ENCODE results near the gene LAPTM5.

Gene LAPTM5

DNA sequence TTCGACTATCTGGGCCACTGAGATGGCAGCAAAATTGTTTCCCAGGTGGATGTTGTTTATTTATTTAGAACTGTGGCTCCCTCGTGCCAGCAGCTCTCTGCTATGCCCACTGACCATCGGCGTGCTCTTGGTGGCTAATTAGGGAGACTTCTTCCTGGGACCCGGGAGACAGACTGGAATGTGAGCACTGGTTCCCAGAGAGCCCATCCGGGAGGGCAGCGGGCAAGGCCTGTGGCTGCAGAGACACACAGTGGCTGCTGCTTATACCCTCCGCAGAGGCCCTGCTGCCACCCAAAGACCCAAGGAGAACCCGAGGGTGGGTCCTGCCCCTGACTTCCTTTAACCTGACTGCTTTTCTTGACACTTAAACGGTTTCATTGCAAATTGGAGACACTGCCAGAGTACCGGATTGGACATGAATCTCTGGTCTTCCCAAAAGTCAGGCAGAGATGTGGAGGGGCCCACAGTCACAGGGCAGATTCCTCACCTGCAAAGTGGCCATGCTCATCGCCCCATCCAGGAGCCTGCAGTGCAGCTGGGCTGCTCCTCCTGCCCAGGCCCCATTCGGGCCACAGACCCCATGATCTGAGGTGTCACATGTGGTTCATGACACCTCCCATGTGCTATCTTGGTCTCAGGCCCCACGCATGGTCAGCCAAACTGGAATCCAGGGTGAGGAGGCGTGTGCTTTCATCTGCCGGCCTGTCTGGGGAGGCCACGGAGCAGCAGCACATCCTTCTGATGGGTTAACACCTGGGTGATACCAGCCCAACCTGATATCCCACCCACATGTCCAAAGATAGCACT is 28.5 kb downstream of the LAPTM5 start:
- Histone ChIP-seq H3K4me1 (ENCODE audit: control insufficient read depth in 1 of 2, insufficient read depth in 2 of 2, low read length in 2 of 2) (peaks cover 5% of the 10 kb centered on the region in 2 experiments), H3K4me2 (ENCODE audit: low read length) (no peak overlapping the region), H3K36me3 (ENCODE audit: control insufficient read depth in 1 of 2, insufficient read depth in 2 of 2, low read length in 2 of 2) (no peaks in the 10 kb centered on the region), H4K8ac (ENCODE audit: low read depth, low read length) (no peak overlapping the region), H3K79me1 (ENCODE audit: low read length) (no peaks in the 10 kb centered on the region), H4K12ac (ENCODE audit: low read depth, low read length) (no peak overlapping the region), H3K27me3 (ENCODE audit: insufficient read depth, low read length) (no peaks in the 10 kb centered on the region), H3K79me2 (ENCODE audit: control insufficient read depth, insufficient read depth, low read length, poor library complexity) (no peaks in the 10 kb centered on the region), H2BK120ac (ENCODE audit: insufficient read depth, low read length, poor library complexity) (no peak overlapping the region), H3K27ac (ENCODE audit: low read depth, low read length) (no peak overlapping the region), H3K4ac (ENCODE audit: low read depth, low read length) (no peak overlapping the region), H3K9me3 (ENCODE audit: insufficient read depth, low read depth, low read length) (no peaks in the 10 kb centered on the region), H2AFZ (ENCODE audit: insufficient read depth, low read length, poor library complexity) (no peak overlapping the region), H3K14ac (ENCODE audit: low read length) (no peak overlapping the region), H3K4me3 (ENCODE audit: low read depth, low read length) (no peak overlapping the region), H2AK5ac (ENCODE audit: low read length) (no peak overlapping the region), H2BK12ac (ENCODE audit: low read length) (no peak overlapping the region), H2BK5ac (ENCODE audit: low read depth, low read length, poor library complexity) (no peak overlapping the region), H3K18ac (ENCODE audit: low read length) (no peak overlapping the region), H4K91ac (ENCODE audit: low read depth, low read length) (no peak overlapping the region), H3K9ac (ENCODE audit: low read length) (no peak overlapping the region), H3K23ac (ENCODE audit: low read length) (no peak overlapping the region)
- no CpG with 5 or more reads among the region's 17 CpGs for WGBS (ENCODE audit: extremely low coverage, insufficient coverage, insufficient read length)
- DNase-seq, result no peak

DNA sequence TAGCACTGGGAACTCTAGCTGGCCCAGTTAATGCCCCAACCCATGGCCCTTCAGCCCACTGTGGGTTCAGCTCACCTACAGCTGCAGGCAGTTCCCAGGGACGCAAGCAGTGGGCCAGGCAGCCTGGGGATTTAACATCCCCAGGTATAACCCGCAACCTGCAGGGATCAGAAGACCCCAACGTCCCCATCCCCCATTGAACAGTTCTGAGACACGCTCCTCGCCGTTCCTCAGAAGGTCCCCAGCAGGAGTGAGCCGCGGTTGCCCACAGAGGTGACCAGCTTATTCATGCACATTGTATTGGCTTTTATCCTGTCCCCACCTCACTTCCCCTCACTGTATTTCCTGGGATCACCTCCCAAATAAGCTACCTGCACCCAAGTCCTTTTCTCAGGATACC is 29.2 kb downstream of the LAPTM5 start:
- Histone ChIP-seq H4K8ac (ENCODE audit: low read depth, low read length) (no peak overlapping the region), H3K27me3 (ENCODE audit: insufficient read depth, low read length) (no peaks in the 10 kb centered on the region), H3K14ac (ENCODE audit: low read length) (no peak overlapping the region), H3K4ac (ENCODE audit: low read depth, low read length) (no peak overlapping the region), H2BK12ac (ENCODE audit: low read length) (no peak overlapping the region), H3K9me3 (ENCODE audit: insufficient read depth, low read depth, low read length) (no peaks in the 10 kb centered on the region), H3K4me1 (ENCODE audit: control insufficient read depth in 1 of 2, insufficient read depth in 2 of 2, low read length in 2 of 2) (peaks cover 5% of the 10 kb centered on the region in 2 experiments), H2BK5ac (ENCODE audit: low read depth, low read length, poor library complexity) (no peak overlapping the region), H2BK120ac (ENCODE audit: insufficient read depth, low read length, poor library complexity) (no peak overlapping the region), H3K18ac (ENCODE audit: low read length) (no peak overlapping the region), H3K9ac (ENCODE audit: low read length) (no peak overlapping the region), H3K79me2 (ENCODE audit: control insufficient read depth, insufficient read depth, low read length, poor library complexity) (no peaks in the 10 kb centered on the region), H3K79me1 (ENCODE audit: low read length) (no peaks in the 10 kb centered on the region), H4K91ac (ENCODE audit: low read depth, low read length) (no peak overlapping the region), H2AK5ac (ENCODE audit: low read length) (no peak overlapping the region), H3K27ac (ENCODE audit: low read depth, low read length) (no peak overlapping the region), H2AFZ (ENCODE audit: insufficient read depth, low read length, poor library complexity) (no peak overlapping the region), H3K23ac (ENCODE audit: low read length) (no peak overlapping the region), H3K36me3 (ENCODE audit: control insufficient read depth in 1 of 2, insufficient read depth in 2 of 2, low read length in 2 of 2) (no peaks in the 10 kb centered on the region), H3K4me2 (ENCODE audit: low read length) (no peak overlapping the region), H3K4me3 (ENCODE audit: low read depth, low read length) (no peak overlapping the region), H4K12ac (ENCODE audit: low read depth, low read length) (no peak overlapping the region)
- DNase-seq, result no peak
- no CpG with 5 or more reads among the region's 8 CpGs for WGBS (ENCODE audit: extremely low coverage, insufficient coverage, insufficient read length)

DNA sequence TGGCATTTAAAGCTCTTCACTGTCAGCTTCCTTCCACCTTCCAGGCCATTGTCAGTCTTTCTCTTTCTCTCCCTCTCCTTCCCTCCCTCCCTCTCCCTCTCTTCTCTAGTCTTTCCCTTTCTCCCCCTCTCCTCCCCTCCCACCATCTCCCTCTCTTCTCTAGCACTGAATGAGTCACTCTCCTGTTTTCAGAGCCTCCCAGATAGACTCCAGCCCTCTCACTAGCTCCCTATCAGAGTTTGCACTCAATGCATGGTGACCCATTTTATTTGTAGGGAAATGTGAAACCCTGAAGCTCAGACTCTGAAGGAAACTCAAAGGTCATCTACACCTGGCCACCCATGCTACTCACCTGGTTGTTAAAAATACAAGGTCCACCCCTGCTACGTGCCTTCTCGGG is 29.8 kb downstream of the LAPTM5 start:
- Histone ChIP-seq H3K36me3 (ENCODE audit: control insufficient read depth in 1 of 2, insufficient read depth in 2 of 2, low read length in 2 of 2) (no peaks in the 10 kb centered on the region), H4K12ac (ENCODE audit: low read depth, low read length) (no peak overlapping the region), H3K18ac (ENCODE audit: low read length) (no peak overlapping the region)

DNA sequence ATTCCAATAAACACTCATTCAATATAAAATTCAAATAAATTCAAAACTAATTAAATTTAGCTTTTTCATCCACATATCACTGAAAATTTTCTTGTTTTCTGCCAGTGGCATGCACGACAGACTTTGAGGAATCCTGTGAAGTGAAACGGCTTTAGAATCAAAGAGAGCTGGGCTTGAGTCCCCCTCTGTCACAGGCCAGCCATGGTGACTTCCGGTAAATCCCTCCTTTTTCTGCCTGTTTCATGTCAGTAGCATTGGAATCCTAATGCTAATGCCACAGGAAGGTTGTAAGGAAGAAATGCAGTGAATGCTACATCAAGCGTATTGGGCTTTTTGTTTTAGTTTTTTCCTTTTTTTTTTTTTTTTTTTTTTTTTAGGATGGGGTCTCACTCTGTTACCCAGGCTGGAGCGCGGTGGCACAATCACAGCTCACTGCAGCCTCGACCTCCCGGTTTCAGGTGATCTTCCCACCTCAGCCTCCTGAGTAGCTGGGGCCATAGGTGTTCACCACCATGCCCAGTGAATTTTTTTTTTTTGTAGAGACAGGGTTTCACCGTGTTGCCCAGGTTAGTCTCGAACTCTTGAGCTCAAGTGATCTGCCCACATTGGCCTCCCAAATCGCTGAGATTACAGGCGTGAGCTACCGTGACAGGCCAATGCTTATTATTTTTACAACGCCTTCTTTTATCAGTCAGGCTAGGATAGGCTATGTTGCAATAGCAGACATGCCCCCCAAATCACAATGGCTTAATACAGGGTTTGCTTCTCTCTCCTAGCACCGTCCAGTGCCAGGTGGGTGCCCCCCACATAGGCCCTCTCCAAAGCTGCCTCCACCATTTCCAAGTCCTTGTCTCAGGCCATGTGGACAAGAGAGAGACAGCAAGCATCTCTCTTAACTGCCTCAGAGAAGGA is 30.5 kb downstream of the LAPTM5 start:
- no peak overlapping the region for H3K14ac ChIP-seq (ENCODE audit: low read length)
- no peak overlapping the region for H3K9ac ChIP-seq (ENCODE audit: low read length)
- no peak overlapping the region for H4K91ac ChIP-seq (ENCODE audit: low read depth, low read length)
- H3K9me3 ChIP-seq (ENCODE audit: insufficient read depth, low read depth, low read length), result no peaks in the 10 kb centered on the region
- H3K27me3 ChIP-seq (ENCODE audit: insufficient read depth, low read length), result no peaks in the 10 kb centered on the region
- no peak overlapping the region for H2AK5ac ChIP-seq (ENCODE audit: low read length)
- H3K23ac ChIP-seq (ENCODE audit: low read length), result no peak overlapping the region
- H3K4me2 ChIP-seq (ENCODE audit: low read length), result no peak overlapping the region
- peaks cover 4 to 5% of the 10 kb centered on the region in 2 experiments for H3K4me1 ChIP-seq (ENCODE audit: control insufficient read depth in 1 of 2, insufficient read depth in 2 of 2, low read length in 2 of 2)
- WGBS (ENCODE audit: extremely low coverage, insufficient coverage, insufficient read length), result no CpG with 5 or more reads among the region's 15 CpGs
- no peak overlapping the region for H3K4me3 ChIP-seq (ENCODE audit: low read depth, low read length)
- no peak for DNase-seq
- no peaks in the 10 kb centered on the region for H3K79me1 ChIP-seq (ENCODE audit: low read length)
- no peak overlapping the region for H3K27ac ChIP-seq (ENCODE audit: low read depth, low read length)
- no peak overlapping the region for H3K18ac ChIP-seq (ENCODE audit: low read length)
- no peak overlapping the region for H2BK5ac ChIP-seq (ENCODE audit: low read depth, low read length, poor library complexity)
- no peaks in the 10 kb centered on the region for H3K36me3 ChIP-seq (ENCODE audit: control insufficient read depth in 1 of 2, insufficient read depth in 2 of 2, low read length in 2 of 2)
- H2BK120ac ChIP-seq (ENCODE audit: insufficient read depth, low read length, poor library complexity), result no peak overlapping the region
- no peak overlapping the region for H4K8ac ChIP-seq (ENCODE audit: low read depth, low read length)
- no peak overlapping the region for H3K4ac ChIP-seq (ENCODE audit: low read depth, low read length)
- H2BK12ac ChIP-seq (ENCODE audit: low read length), result no peak overlapping the region
- no peaks in the 10 kb centered on the region for H3K79me2 ChIP-seq (ENCODE audit: control insufficient read depth, insufficient read depth, low read length, poor library complexity)
- H4K12ac ChIP-seq (ENCODE audit: low read depth, low read length), result no peak overlapping the region
- H2AFZ ChIP-seq (ENCODE audit: insufficient read depth, low read length, poor library complexity), result no peak overlapping the region

More for the DNA sequence above, 29.8 kb downstream of the LAPTM5 start:
- no peak overlapping the region for H2BK5ac ChIP-seq (ENCODE audit: low read depth, low read length, poor library complexity)
- no peak overlapping the region for H3K14ac ChIP-seq (ENCODE audit: low read length)
- H3K4me3 ChIP-seq (ENCODE audit: low read depth, low read length), result no peak overlapping the region
- no peak overlapping the region for H2BK120ac ChIP-seq (ENCODE audit: insufficient read depth, low read length, poor library complexity)
- H3K23ac ChIP-seq (ENCODE audit: low read length), result no peak overlapping the region
- no peak overlapping the region for H4K8ac ChIP-seq (ENCODE audit: low read depth, low read length)
- H3K27me3 ChIP-seq (ENCODE audit: insufficient read depth, low read length), result no peaks in the 10 kb centered on the region
- DNase-seq, result no peak
- no peaks in the 10 kb centered on the region for H3K79me2 ChIP-seq (ENCODE audit: control insufficient read depth, insufficient read depth, low read length, poor library complexity)
- no peak overlapping the region for H3K4ac ChIP-seq (ENCODE audit: low read depth, low read length)
- H2AK5ac ChIP-seq (ENCODE audit: low read length), result no peak overlapping the region
- no peak overlapping the region for H3K4me2 ChIP-seq (ENCODE audit: low read length)
- no peak overlapping the region for H3K27ac ChIP-seq (ENCODE audit: low read depth, low read length)
- H3K9me3 ChIP-seq (ENCODE audit: insufficient read depth, low read depth, low read length), result no peaks in the 10 kb centered on the region
- no peak overlapping the region for H2BK12ac ChIP-seq (ENCODE audit: low read length)
- no peak overlapping the region for H4K91ac ChIP-seq (ENCODE audit: low read depth, low read length)
- peaks cover 5% of the 10 kb centered on the region in 2 experiments for H3K4me1 ChIP-seq (ENCODE audit: control insufficient read depth in 1 of 2, insufficient read depth in 2 of 2, low read length in 2 of 2)
- H3K9ac ChIP-seq (ENCODE audit: low read length), result no peak overlapping the region
- no peaks in the 10 kb centered on the region for H3K79me1 ChIP-seq (ENCODE audit: low read length)
- WGBS (ENCODE audit: extremely low coverage, insufficient coverage, insufficient read length), result no CpG with 5 or more reads among the region's 2 CpGs
- no peak overlapping the region for H2AFZ ChIP-seq (ENCODE audit: insufficient read depth, low read length, poor library complexity)
